WTC11 (cell line): ENCODE measurements around the gene SACS. TPM values are rescaled to one million over a fixed set of nuclear protein-coding genes. Genes with fewer than 3 reads are reported as not detected.
A peak's percentile ranks its signal among the peaks of the same experiment; 100 is the strongest.
"Not testable (repeated sequence)": the region's sequence is repeated elsewhere in the genome, so short reads cannot be mapped to it uniquely, and the experiment has no call there.

Experiments used
- ATAC-seq: fragments of 200-7000 bp; cut with Tn5 transposase; 2 replicates; pipeline ENCODE4 v1.10.0; 2021; ENCODE audit warnings: mild to moderate bottlenecking, moderate library complexity
- CTCF ChIA-PET: fragments of 300-600 bp; sonication (Branson Sonifier 250); formaldehyde crosslinking; loops from one replicate; lab custom pipeline; 2021; ENCODE audit warnings: antibody characterized with exemption; lab: Charles Lee
- POLR2A ChIA-PET: fragments of 350-600 bp; sonication (Branson Sonifier 250); formaldehyde crosslinking; loops from one replicate; lab custom pipeline; 2021; ENCODE audit warnings: antibody characterized with exemption; lab: Charles Lee
- DNase-seq: peaks from one replicate; pipeline ENCODE4 v3.0.0; 2021; ENCODE audit warnings: low spot score
- H3K27ac Mint-ChIP-seq: 2 replicates; pipeline ENCODE4 v1.8.0; 2021; ENCODE audit warnings: mixed read lengths
- H3K27me3 Mint-ChIP-seq: 2 replicates; pipeline ENCODE4 v1.8.0; 2021; ENCODE audit warnings: low read depth, mild to moderate bottlenecking, moderate library complexity, mixed read lengths
- H3K36me3 Mint-ChIP-seq: 2 replicates; pipeline ENCODE4 v1.8.0; 2021; ENCODE audit warnings: mixed read lengths
- H3K4me1 Mint-ChIP-seq: 2 replicates; pipeline ENCODE4 v1.8.0; 2022; ENCODE audit warnings: mixed read lengths
- H3K4me3 Mint-ChIP-seq: 2 replicates; pipeline ENCODE4 v1.8.0; 2021; ENCODE audit warnings: mild to moderate bottlenecking, moderate library complexity, mixed read lengths
- H3K9me3 Mint-ChIP-seq: 2 replicates; pipeline ENCODE4 v1.8.0; 2021; ENCODE audit warnings: mixed read lengths
- ELF4 ChIP-seq: sonication (generic); formaldehyde crosslinking; IDR thresholded peaks from 2 replicates; pipeline ENCODE4 v1.8.1; 2022; ENCODE audit warnings: low read depth, mild to moderate bottlenecking, moderate library complexity, missing genetic modification reagents
- HMGXB4 ChIP-seq: sonication (generic); formaldehyde crosslinking; IDR thresholded peaks from 2 replicates; pipeline ENCODE4 v1.8.1; 2023; ENCODE audit warnings: mild to moderate bottlenecking, moderate library complexity, missing genetic modification reagents
- SP1 ChIP-seq: sonication (generic); formaldehyde crosslinking; conservative IDR thresholded peaks from 2 replicates; pipeline ENCODE4 v1.8.1; 2022; ENCODE audit warnings: missing genetic modification reagents
- USF2 ChIP-seq: sonication (generic); formaldehyde crosslinking; IDR thresholded peaks from 2 replicates; pipeline ENCODE4 v1.8.1; 2023; ENCODE audit warnings: mild to moderate bottlenecking, missing genetic modification reagents, moderate library complexity
- ZBTB21 ChIP-seq: sonication (generic); formaldehyde crosslinking; IDR thresholded peaks from 2 replicates; pipeline ENCODE4 v1.8.1; 2023; ENCODE audit warnings: mild to moderate bottlenecking, missing genetic modification reagents, borderline replicate concordance
- ZNF425 ChIP-seq: fragments of 250-450 bp; sonication (Bioruptor Pico); conservative IDR thresholded peaks from 2 replicates; pipeline ENCODE4 v1.9.0; 2021; ENCODE audit warnings: mild to moderate bottlenecking
- total RNA-seq: library from RNA; stranded (reverse); gene quantifications from 3 replicates; pipeline ENCODE4 v1.2.3, GENCODE V29; 2021
- TF ChIP-seq, protein P1 (sequence below): fragments of 250-450 bp; sonication (Bioruptor Pico); IDR thresholded peaks from 2 replicates; pipeline ENCODE4 v1.9.0; 2021; ENCODE audit warnings: moderate library complexity, mild to moderate bottlenecking, inconsistent platforms, borderline replicate concordance
- TF ChIP-seq, protein P2 (sequence below): sonication (generic); formaldehyde crosslinking; IDR thresholded peaks from 2 replicates; pipeline ENCODE4 v1.8.1; 2022; ENCODE audit warnings: mild to moderate bottlenecking, moderate library complexity, missing genetic modification reagents
- TF ChIP-seq, protein P3 (sequence below): fragments of 250-450 bp; sonication (Bioruptor Pico); IDR thresholded peaks from 2 replicates; pipeline ENCODE4 v2.1.2; 2022; ENCODE audit warnings: mild to moderate bottlenecking, moderate library complexity
- TF ChIP-seq, protein P4 (sequence below): sonication (generic); formaldehyde crosslinking; IDR thresholded peaks from 2 replicates; pipeline ENCODE4 v1.8.1; 2022; ENCODE audit warnings: mild to moderate bottlenecking, missing genetic modification reagents, moderate library complexity, borderline replicate concordance
- TF ChIP-seq, protein P5 (sequence below): fragments of 250-450 bp; sonication (Bioruptor Pico); IDR thresholded peaks from 2 replicates; pipeline ENCODE4 v1.9.0; 2021; ENCODE audit warnings: mild to moderate bottlenecking, borderline replicate concordance

The SACS gene
- total RNA-seq, 1 experiment from 2014 or later, result 35.2 TPM

- CTCF ChIA-PET, POLR2A ChIA-PET, DNase-seq, H3K27me3 Mint-ChIP-seq, H3K4me3 Mint-ChIP-seq, H3K27ac Mint-ChIP-seq, ATAC-seq: not testable (repeated sequence)
- peaks cover 15% of the 10 kb centered on the region for H3K4me1 Mint-ChIP-seq
- H3K9me3 Mint-ChIP-seq, result peaks cover 39% of the 10 kb centered on the region
- H3K36me3 Mint-ChIP-seq, result peaks cover 32% of the 10 kb centered on the region
These were observed 32.3 kb downstream of the SACS start for GRCh38 chr13:23401156-23401555.

DNA sequence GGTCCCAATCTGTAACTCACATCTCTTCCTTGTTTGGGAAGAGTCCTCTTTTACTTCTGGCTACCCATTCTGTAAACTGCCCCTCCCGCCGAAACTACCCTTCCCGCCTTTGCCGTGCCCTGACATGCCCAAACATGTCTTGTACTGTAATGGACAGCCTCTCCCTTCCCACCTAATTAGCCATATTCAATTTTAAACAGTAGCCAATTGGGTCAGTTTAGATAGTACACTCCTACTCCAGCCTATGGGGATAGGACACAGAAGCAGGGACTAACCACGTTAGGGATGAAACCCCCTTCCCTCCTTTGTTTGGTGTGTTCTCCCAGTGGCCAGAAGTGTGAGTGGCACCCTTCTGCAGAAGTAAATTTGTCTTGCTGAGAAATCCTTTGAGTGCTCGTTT, 34.2 kb downstream of the SACS start:
- ChIA-PET POLR2A (no interaction called here), CTCF (no interaction called here)
- ATAC-seq, result peak; percentile 75
- peaks cover 33% of the 10 kb centered on the region for H3K36me3 Mint-ChIP-seq
- peak overlapping the region; percentile 60 for H3K27ac Mint-ChIP-seq
- DNase-seq, result no peak
- TF ChIP-seq SP1 (CRISPR knock-in tag), result no peak
- TF ChIP-seq, protein P1, sequence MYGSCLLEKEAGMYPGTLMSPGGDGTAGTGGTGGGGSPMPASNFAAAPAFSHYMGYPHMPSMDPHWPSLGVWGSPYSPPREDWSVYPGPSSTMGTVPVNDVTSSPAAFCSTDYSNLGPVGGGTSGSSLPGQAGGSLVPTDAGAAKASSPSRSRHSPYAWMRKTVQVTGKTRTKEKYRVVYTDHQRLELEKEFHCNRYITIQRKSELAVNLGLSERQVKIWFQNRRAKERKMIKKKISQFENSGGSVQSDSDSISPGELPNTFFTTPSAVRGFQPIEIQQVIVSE, result no peak
- peaks cover 12% of the 10 kb centered on the region for H3K4me1 Mint-ChIP-seq
- H3K27me3 Mint-ChIP-seq, result no peaks in the 10 kb centered on the region
- peaks cover 31% of the 10 kb centered on the region for H3K9me3 Mint-ChIP-seq
- no peak overlapping the region for H3K4me3 Mint-ChIP-seq

DNA sequence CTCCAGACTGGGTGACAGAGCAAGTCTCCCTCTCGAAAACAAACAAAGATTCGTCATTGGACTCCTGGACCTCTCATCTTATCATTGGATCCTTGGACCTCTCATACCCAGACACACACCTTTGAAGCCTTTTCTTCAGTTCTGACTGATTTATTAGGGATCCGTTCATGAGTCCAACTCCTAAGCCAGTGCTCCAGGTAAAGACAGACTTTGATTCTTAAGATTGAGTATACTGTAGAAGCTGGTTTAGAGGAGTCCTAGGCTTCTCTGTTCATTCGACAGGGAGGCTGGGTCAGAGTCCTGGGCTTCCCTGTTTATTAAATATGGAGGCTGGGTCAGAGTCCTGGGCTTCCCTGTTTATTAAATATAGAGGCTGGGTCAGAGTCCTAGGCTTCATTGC, 38.7 kb downstream of the SACS start:
- no peak for ATAC-seq
- Mint-ChIP-seq H3K4me3 (no peak overlapping the region), H3K36me3 (peaks cover 20% of the 10 kb centered on the region), H3K27ac (no peak overlapping the region), H3K27me3 (no peaks in the 10 kb centered on the region), H3K4me1 (peaks cover 9% of the 10 kb centered on the region)
- no peak for DNase-seq
- POLR2A ChIA-PET, result no interaction called here
- TF ChIP-seq, protein P2, sequence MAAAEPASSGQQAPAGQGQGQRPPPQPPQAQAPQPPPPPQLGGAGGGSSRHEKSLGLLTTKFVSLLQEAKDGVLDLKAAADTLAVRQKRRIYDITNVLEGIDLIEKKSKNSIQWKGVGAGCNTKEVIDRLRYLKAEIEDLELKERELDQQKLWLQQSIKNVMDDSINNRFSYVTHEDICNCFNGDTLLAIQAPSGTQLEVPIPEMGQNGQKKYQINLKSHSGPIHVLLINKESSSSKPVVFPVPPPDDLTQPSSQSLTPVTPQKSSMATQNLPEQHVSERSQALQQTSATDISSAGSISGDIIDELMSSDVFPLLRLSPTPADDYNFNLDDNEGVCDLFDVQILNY (CRISPR knock-in tag), result no peak
- TF ChIP-seq, all 79 proteins: peak for 0
- H3K9me3 Mint-ChIP-seq, result peaks cover 23% of the 10 kb centered on the region
- CTCF ChIA-PET, result no interaction called here

DNA sequence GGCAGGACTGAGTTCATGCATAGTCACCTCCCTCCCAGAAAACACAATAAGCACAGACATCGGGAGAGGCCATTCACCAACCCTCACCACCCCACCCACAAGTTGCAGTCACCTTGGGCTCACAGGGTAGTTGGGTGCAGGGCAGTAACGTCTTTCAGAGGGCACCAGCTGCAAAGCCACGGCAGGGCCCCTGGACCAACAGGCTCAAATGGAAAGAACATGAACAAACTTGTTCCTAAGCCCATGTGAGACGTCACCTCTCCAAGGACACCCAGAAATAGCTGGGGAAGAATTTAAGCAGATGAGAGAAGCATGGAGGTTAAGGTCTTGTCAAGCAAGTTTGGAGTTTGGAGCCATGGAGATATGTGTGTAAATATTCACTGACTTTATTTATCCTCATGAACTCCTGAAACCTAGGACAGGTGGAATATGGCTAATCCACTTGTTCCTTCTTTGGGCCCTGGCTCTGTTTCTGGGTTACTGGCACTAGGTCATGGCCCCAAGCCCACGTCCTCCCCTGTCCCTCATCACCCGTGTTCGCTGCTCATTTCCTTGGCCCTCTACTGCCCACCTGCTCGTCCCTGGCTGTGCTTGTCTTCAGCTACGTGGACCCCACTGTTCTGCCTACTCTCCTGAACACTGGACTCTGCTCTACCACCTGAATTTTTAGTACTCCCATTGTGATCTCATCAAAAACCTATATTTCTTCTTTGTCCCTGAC, 40.4 kb downstream of the SACS start:
- CTCF ChIA-PET, result no interaction called here
- Mint-ChIP-seq H3K4me1 (no peaks in the 10 kb centered on the region; the same call in 1 of the 2 replicates), H3K9me3 (peaks cover 10% of the 10 kb centered on the region)
- TF ChIP-seq USF2 (no peak), HMGXB4 (CRISPR knock-in tag) (no peak), ZBTB21 (no peak), ELF4 (CRISPR knock-in tag) (no peak), ZNF425 (CRISPR knock-in tag) (no peak)
- TF ChIP-seq, protein P3, sequence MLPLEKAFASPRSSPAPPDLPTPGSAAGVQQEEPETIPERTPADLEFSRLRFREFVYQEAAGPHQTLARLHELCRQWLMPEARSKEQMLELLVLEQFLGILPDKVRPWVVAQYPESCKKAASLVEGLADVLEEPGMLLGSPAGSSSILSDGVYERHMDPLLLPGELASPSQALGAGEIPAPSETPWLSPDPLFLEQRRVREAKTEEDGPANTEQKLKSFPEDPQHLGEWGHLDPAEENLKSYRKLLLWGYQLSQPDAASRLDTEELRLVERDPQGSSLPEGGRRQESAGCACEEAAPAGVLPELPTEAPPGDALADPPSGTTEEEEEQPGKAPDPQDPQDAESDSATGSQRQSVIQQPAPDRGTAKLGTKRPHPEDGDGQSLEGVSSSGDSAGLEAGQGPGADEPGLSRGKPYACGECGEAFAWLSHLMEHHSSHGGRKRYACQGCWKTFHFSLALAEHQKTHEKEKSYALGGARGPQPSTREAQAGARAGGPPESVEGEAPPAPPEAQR (CRISPR knock-in tag), result no peak
- TF ChIP-seq, protein P4, sequence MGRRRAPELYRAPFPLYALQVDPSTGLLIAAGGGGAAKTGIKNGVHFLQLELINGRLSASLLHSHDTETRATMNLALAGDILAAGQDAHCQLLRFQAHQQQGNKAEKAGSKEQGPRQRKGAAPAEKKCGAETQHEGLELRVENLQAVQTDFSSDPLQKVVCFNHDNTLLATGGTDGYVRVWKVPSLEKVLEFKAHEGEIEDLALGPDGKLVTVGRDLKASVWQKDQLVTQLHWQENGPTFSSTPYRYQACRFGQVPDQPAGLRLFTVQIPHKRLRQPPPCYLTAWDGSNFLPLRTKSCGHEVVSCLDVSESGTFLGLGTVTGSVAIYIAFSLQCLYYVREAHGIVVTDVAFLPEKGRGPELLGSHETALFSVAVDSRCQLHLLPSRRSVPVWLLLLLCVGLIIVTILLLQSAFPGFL (CRISPR knock-in tag), result no peak
- TF ChIP-seq, protein P5, sequence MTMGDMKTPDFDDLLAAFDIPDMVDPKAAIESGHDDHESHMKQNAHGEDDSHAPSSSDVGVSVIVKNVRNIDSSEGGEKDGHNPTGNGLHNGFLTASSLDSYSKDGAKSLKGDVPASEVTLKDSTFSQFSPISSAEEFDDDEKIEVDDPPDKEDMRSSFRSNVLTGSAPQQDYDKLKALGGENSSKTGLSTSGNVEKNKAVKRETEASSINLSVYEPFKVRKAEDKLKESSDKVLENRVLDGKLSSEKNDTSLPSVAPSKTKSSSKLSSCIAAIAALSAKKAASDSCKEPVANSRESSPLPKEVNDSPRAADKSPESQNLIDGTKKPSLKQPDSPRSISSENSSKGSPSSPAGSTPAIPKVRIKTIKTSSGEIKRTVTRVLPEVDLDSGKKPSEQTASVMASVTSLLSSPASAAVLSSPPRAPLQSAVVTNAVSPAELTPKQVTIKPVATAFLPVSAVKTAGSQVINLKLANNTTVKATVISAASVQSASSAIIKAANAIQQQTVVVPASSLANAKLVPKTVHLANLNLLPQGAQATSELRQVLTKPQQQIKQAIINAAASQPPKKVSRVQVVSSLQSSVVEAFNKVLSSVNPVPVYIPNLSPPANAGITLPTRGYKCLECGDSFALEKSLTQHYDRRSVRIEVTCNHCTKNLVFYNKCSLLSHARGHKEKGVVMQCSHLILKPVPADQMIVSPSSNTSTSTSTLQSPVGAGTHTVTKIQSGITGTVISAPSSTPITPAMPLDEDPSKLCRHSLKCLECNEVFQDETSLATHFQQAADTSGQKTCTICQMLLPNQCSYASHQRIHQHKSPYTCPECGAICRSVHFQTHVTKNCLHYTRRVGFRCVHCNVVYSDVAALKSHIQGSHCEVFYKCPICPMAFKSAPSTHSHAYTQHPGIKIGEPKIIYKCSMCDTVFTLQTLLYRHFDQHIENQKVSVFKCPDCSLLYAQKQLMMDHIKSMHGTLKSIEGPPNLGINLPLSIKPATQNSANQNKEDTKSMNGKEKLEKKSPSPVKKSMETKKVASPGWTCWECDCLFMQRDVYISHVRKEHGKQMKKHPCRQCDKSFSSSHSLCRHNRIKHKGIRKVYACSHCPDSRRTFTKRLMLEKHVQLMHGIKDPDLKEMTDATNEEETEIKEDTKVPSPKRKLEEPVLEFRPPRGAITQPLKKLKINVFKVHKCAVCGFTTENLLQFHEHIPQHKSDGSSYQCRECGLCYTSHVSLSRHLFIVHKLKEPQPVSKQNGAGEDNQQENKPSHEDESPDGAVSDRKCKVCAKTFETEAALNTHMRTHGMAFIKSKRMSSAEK (CRISPR knock-in tag), result no peak

More for the DNA sequence above, 40.4 kb downstream of the SACS start:
- H3K27me3 Mint-ChIP-seq, result no peaks in the 10 kb centered on the region
- ATAC-seq (no peak), DNase-seq (no peak)
- no peak overlapping the region for H3K4me3 Mint-ChIP-seq
- POLR2A ChIA-PET, result no interaction called here
- peaks cover 7% of the 10 kb centered on the region for H3K36me3 Mint-ChIP-seq
- H3K27ac Mint-ChIP-seq, result no peak overlapping the region; the same call in 1 of the 2 replicates
